Activated naive CD8-positive, alpha-beta T cell treated with anti-CD3 and anti-CD28 coated beads for 36 hours (primary cell): Measurements from ENCODE around the gene OPALIN. TPM values are rescaled to one million over a fixed set of nuclear protein-coding genes. Genes with fewer than 3 reads are reported as not detected.
A peak's percentile ranks its signal among the peaks of the same experiment; 100 is the strongest.
"Not testable (repeated sequence)": the region's sequence is repeated elsewhere in the genome, so short reads cannot be mapped to it uniquely, and the experiment has no call there.

Experiments
- DNase-seq: peaks from one replicate; pipeline ENCODE4 v3.0.0; 2021
- H3K27ac Mint-ChIP-seq: one replicate; pipeline ENCODE4 v1.8.0; 2022; ENCODE audit warnings: mild to moderate bottlenecking, moderate library complexity, mixed read lengths
- H3K27me3 Mint-ChIP-seq: one replicate; pipeline ENCODE4 v1.8.0; 2022; ENCODE audit warnings: mild to moderate bottlenecking, mixed read lengths
- H3K36me3 Mint-ChIP-seq: one replicate; pipeline ENCODE4 v1.8.0; 2021; ENCODE audit warnings: mild to moderate bottlenecking, mixed read lengths
- H3K4me1 Mint-ChIP-seq: one replicate; pipeline ENCODE4 v1.8.0; 2021; ENCODE audit warnings: mixed read lengths
- H3K4me3 Mint-ChIP-seq: one replicate; pipeline ENCODE4 v1.8.0; 2022; ENCODE audit warnings: mild to moderate bottlenecking, moderate library complexity, mixed read lengths
- H3K9me3 Mint-ChIP-seq: one replicate; pipeline ENCODE4 v1.8.0; 2022; ENCODE audit warnings: mixed read lengths
- total RNA-seq, 2 experiments: library from RNA; stranded (reverse); gene quantifications; one replicate each; pipeline ENCODE4 v1.2.3, GENCODE V29; 2021

The OPALIN gene
- total RNA-seq, 2 experiments from 2014 or later = not detected

DNA sequence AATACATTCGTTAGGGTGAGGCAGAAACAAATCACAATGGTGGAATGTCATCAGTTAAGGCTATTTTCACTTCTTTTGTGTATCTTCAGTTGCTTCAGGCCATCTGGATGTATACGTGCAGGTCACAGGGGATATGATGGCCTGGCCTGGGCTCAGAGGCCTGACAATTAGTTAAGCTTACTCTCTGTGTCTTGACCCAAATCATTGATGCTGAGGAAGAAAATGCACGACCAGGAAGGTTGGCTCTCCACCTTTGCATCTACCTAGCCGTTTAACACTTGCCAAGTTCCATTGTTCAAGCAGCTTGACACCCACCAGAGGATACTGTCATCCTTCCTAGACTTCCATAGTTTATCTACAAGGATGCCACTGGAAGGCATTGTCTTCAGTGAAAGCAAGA lies 49.9 kb downstream of the OPALIN start:
- not testable (repeated sequence) for H3K27ac Mint-ChIP-seq, H3K4me3 Mint-ChIP-seq, H3K36me3 Mint-ChIP-seq, H3K9me3 Mint-ChIP-seq, DNase-seq, H3K27me3 Mint-ChIP-seq
- H3K4me1 Mint-ChIP-seq = peaks cover 14% of the 10 kb centered on the region

- peaks cover 15% of the 10 kb centered on the region for H3K4me1 Mint-ChIP-seq
- no peaks in the 10 kb centered on the region for H3K9me3 Mint-ChIP-seq
- H3K27ac Mint-ChIP-seq = no peak overlapping the region
- H3K4me3 Mint-ChIP-seq = no peak overlapping the region
- no peaks in the 10 kb centered on the region for H3K36me3 Mint-ChIP-seq
- peaks cover 6% of the 10 kb centered on the region for H3K27me3 Mint-ChIP-seq
- no peak for DNase-seq
Observed at GRCh38 chr10:96306516-96306915, 52.3 kb downstream of the OPALIN start.

DNA sequence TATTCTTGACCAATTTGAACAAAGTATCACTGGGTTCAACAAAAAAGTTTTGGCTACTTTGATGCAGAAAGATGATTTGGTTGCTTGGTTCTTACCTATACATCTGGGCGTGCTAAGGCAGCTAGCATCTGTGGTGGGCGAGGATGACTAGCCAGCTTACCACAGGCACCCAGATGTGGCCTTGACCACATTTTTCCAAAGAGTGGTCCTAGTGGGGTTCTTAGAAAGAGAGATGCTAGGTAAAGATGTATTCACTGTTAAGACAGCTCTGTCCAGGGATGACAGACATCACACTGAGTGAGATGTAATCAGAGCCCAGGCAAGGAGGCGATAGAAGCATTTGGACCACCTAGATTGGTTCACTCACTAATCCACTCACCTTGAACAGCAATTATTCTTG lies 53.8 kb downstream of the OPALIN start:
- Mint-ChIP-seq H3K9me3 (no peaks in the 10 kb centered on the region), H3K4me1 (peaks cover 27% of the 10 kb centered on the region), H3K27ac (no peak overlapping the region), H3K27me3 (peaks cover 6% of the 10 kb centered on the region), H3K36me3 (peaks cover 3% of the 10 kb centered on the region), H3K4me3 (no peak overlapping the region)
- peak; percentile 18 for DNase-seq

GRCh38 chr10:96304230-96304629 lies 54.6 kb downstream of the OPALIN start, which contains the start of gene DNTT:
DNTT (plus strand) TSS chr10:96304434; CDS start chr10:96304498, 64 bp downstream.
- Mint-ChIP-seq H3K36me3 (peaks cover 5% of the 10 kb centered on the region), H3K27me3 (peaks cover 6% of the 10 kb centered on the region), H3K9me3 (peaks cover 3% of the 10 kb centered on the region), H3K27ac (no peak within 1 kb of the TSS), H3K4me1 (peaks cover 34% of the 10 kb centered on the region), H3K4me3 (no peak within 1 kb of the TSS)
- no peak for DNase-seq

- H3K9me3 Mint-ChIP-seq = peaks cover 3% of the 10 kb centered on the region
- peaks cover 5% of the 10 kb centered on the region for H3K36me3 Mint-ChIP-seq
- no peak overlapping the region for H3K4me3 Mint-ChIP-seq
- no peak overlapping the region for H3K27ac Mint-ChIP-seq
- H3K27me3 Mint-ChIP-seq = peaks cover 1% of the 10 kb centered on the region
- DNase-seq = no peak
- H3K4me1 Mint-ChIP-seq = peaks cover 43% of the 10 kb centered on the region
Observed at GRCh38 chr10:96301616-96302015, 57.2 kb downstream of the OPALIN start.

DNA sequence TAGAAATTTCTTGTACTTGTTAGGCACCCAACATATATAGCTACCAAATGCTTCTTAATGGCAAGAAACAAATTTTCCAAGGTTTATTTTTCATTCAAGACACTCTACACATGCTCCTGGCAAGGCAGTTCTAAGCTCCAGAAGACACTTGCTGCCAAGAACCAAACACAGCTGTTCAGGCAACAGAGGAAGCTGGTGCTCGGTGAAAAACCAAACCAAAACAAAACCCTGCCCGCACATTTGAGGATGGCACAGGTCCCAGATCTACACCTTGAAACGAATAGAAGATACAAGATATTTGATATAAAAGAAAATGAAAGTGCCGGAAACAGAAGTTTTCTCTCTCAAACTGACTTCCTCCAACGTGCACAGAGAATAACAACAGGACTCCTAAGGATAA lies 59.4 kb downstream of the OPALIN start:
- peaks cover 5% of the 10 kb centered on the region for H3K36me3 Mint-ChIP-seq
- H3K9me3 Mint-ChIP-seq = peaks cover 3% of the 10 kb centered on the region
- H3K4me3 Mint-ChIP-seq = peak overlapping the region; percentile 64
- DNase-seq = peak; percentile 4
- no peaks in the 10 kb centered on the region for H3K27me3 Mint-ChIP-seq
- peaks cover 46% of the 10 kb centered on the region for H3K4me1 Mint-ChIP-seq
- peak overlapping the region; percentile 85 for H3K27ac Mint-ChIP-seq

- H3K27ac Mint-ChIP-seq = peak overlapping the region; percentile 32
- DNase-seq = no peak
- H3K27me3 Mint-ChIP-seq = no peaks in the 10 kb centered on the region
- peaks cover 5% of the 10 kb centered on the region for H3K36me3 Mint-ChIP-seq
- H3K4me1 Mint-ChIP-seq = peaks cover 43% of the 10 kb centered on the region
- H3K9me3 Mint-ChIP-seq = peaks cover 3% of the 10 kb centered on the region
- no peak overlapping the region for H3K4me3 Mint-ChIP-seq
Observed at GRCh38 chr10:96298362-96298761, 60.4 kb downstream of the OPALIN start.

- peaks cover 5% of the 10 kb centered on the region for H3K36me3 Mint-ChIP-seq
- no peak for DNase-seq
- H3K9me3 Mint-ChIP-seq = peaks cover 3% of the 10 kb centered on the region
- no peaks in the 10 kb centered on the region for H3K27me3 Mint-ChIP-seq
- no peak overlapping the region for H3K27ac Mint-ChIP-seq
- peaks cover 44% of the 10 kb centered on the region for H3K4me1 Mint-ChIP-seq
- H3K4me3 Mint-ChIP-seq = no peak overlapping the region
Observed at GRCh38 chr10:96297486-96297885, 61.3 kb downstream of the OPALIN start.

DNA sequence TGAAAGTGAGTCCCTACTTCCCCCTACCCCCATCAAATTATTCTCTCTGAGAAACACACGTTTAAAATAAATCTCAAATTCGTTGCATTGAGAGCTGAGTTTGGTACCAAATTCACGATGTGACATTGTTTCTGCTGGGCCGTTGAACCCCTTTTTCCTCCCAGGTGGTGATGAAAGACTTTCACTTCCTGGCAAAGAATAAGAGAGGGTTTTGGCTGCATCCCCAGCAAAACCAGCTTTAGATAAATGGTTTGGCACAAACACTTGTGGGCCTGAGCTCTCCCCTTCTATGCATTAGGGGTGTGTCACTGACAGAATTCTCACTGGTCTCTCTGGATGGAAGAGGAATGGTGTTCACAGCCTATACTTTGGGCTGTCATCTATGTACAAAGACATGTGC lies 63.3 kb downstream of the OPALIN start:
- H3K27ac Mint-ChIP-seq = no peak overlapping the region
- no peaks in the 10 kb centered on the region for H3K27me3 Mint-ChIP-seq
- peaks cover 37% of the 10 kb centered on the region for H3K4me1 Mint-ChIP-seq
- no peak for DNase-seq
- H3K36me3 Mint-ChIP-seq = peaks cover 4% of the 10 kb centered on the region
- H3K4me3 Mint-ChIP-seq = no peak overlapping the region
- H3K9me3 Mint-ChIP-seq = peaks cover 3% of the 10 kb centered on the region

Other genes with a start within 250 kb of the OPALIN start
- gene ZNF518A, start 228.7 kb downstream of the OPALIN start, total RNA-seq = 10 to 100 TPM; 13.0 to 14.1 TPM
- 1 to 10 TPM in 1 of 2 experiments, under 1 TPM in 1; 0.94 to 1.3 TPM for gene BLNK, start 87.4 kb downstream of the OPALIN start, total RNA-seq
- gene DNTT, start 54.6 kb downstream of the OPALIN start, total RNA-seq = not detected
- gene TLL2, start 154.9 kb upstream of the OPALIN start, total RNA-seq = under 1 TPM; 0.12 to 0.19 TPM
- 10 to 100 TPM; 85.3 to 86.7 TPM for gene TM9SF3, start 228.0 kb upstream of the OPALIN start, total RNA-seq